Neural progenitor cell (in vitro differentiated cells): ENCODE results near the gene EPHB1.

ENCODE experiments used
- EZH2phosphoT487 ChIP-seq: fragments of 200-600 bp; sonication (generic); IDR thresholded peaks from 2 replicates; pipeline ENCODE4 v1.6.1; 2017; ENCODE audit warnings: antibody characterized with exemption
- TF ChIP-seq, protein P1 (sequence below): fragments of 200-600 bp; sonication (generic); IDR thresholded peaks from 2 replicates; pipeline ENCODE4 v1.5.1; 2017; ENCODE audit warnings: antibody characterized with exemption, mild to moderate bottlenecking

GRCh38 chr3:134881305-134881704 is 86.2 kb downstream of the EPHB1 start:
- TF ChIP-seq, protein P1, sequence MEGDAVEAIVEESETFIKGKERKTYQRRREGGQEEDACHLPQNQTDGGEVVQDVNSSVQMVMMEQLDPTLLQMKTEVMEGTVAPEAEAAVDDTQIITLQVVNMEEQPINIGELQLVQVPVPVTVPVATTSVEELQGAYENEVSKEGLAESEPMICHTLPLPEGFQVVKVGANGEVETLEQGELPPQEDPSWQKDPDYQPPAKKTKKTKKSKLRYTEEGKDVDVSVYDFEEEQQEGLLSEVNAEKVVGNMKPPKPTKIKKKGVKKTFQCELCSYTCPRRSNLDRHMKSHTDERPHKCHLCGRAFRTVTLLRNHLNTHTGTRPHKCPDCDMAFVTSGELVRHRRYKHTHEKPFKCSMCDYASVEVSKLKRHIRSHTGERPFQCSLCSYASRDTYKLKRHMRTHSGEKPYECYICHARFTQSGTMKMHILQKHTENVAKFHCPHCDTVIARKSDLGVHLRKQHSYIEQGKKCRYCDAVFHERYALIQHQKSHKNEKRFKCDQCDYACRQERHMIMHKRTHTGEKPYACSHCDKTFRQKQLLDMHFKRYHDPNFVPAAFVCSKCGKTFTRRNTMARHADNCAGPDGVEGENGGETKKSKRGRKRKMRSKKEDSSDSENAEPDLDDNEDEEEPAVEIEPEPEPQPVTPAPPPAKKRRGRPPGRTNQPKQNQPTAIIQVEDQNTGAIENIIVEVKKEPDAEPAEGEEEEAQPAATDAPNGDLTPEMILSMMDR: no peak
- no peak for TF ChIP-seq EZH2phosphoT487
